ENCODE data around the gene CD320.
"Not testable (repeated sequence)": the region's sequence is repeated elsewhere in the genome, so short reads cannot be mapped to it uniquely, and the experiment has no call there.

The CD320 gene

GRCh38 chr19:8316351-8317125 is 8.4 kb upstream of the CD320 start:
- H3K9me3 ChIP-seq (ENCODE audit: control insufficient read depth, insufficient read depth, low read length), result no peaks in the 10 kb centered on the region
- H3K36me3 ChIP-seq (ENCODE audit: control insufficient read depth, insufficient read depth, low read length), result peaks cover 32% of the 10 kb centered on the region
- no peak overlapping the region for H3K4me3 ChIP-seq (ENCODE audit: low read depth, low read length)
- no peaks in the 10 kb centered on the region for H3K4me1 ChIP-seq (ENCODE audit: control insufficient read depth, insufficient read depth, low read length)
- no peaks in the 10 kb centered on the region for H3K27me3 ChIP-seq (ENCODE audit: control insufficient read depth, insufficient read depth, low read length)
- H3K9ac ChIP-seq (ENCODE audit: low read depth, low read length), result no peak overlapping the region

GRCh38 chr19:8314981-8315640 is 7.0 kb upstream of the CD320 start:
- not testable (repeated sequence) for H3K27me3 ChIP-seq (ENCODE audit: control insufficient read depth, insufficient read depth, low read length); H3K9me3 ChIP-seq (ENCODE audit: control insufficient read depth, insufficient read depth, low read length); H3K4me1 ChIP-seq (ENCODE audit: control insufficient read depth, insufficient read depth, low read length); H3K4me3 ChIP-seq (ENCODE audit: low read depth, low read length); H3K9ac ChIP-seq (ENCODE audit: low read depth, low read length)
- peaks cover 41% of the 10 kb centered on the region for H3K36me3 ChIP-seq (ENCODE audit: control insufficient read depth, insufficient read depth, low read length)

DNA sequence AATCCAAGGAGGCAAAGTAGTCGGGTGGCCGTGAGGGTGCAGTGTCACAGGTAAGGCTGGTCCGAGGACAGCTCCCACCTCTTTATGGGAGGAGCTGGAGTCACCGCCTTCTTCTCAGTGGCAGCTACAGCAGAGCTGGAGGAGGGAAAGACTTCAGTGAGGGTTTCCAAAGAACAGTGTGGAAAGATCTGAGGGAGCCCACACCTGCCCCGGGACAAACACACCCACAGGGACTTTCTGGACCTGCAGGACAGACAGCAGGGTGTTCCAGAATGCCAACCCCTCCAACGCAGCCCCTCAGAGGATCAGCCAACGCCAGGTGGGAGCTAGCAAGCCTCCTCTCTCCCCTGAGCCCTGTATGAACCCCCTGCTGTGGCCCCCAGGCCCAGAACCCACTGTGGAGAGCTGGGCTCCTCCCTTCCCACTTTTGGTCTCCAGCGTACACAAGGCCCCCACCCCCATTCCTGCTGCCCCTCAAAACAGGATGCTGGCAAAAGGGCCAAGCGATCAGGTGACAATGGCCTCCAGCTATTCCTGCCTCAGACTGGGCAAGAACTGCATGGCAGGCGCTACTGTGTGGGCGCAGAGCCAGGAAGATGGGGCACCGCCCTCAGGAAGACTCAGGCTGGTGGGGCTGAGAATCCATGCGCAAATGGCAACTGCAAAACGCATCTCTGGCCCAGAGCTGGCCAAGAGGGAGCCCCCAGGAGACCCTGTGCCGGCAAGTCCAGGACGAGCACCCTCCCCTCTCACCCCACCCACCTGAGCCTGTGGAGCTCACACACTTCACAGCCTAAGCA is 3.5 kb upstream of the CD320 start:
- no peak overlapping the region for H3K4me3 ChIP-seq (ENCODE audit: low read depth, low read length)
- no peaks in the 10 kb centered on the region for H3K27me3 ChIP-seq (ENCODE audit: control insufficient read depth, insufficient read depth, low read length)
- H3K36me3 ChIP-seq (ENCODE audit: control insufficient read depth, insufficient read depth, low read length), result peaks cover 49% of the 10 kb centered on the region
- no peaks in the 10 kb centered on the region for H3K4me1 ChIP-seq (ENCODE audit: control insufficient read depth, insufficient read depth, low read length)
- no peaks in the 10 kb centered on the region for H3K9me3 ChIP-seq (ENCODE audit: control insufficient read depth, insufficient read depth, low read length)
- H3K9ac ChIP-seq (ENCODE audit: low read depth, low read length), result no peak overlapping the region

DNA sequence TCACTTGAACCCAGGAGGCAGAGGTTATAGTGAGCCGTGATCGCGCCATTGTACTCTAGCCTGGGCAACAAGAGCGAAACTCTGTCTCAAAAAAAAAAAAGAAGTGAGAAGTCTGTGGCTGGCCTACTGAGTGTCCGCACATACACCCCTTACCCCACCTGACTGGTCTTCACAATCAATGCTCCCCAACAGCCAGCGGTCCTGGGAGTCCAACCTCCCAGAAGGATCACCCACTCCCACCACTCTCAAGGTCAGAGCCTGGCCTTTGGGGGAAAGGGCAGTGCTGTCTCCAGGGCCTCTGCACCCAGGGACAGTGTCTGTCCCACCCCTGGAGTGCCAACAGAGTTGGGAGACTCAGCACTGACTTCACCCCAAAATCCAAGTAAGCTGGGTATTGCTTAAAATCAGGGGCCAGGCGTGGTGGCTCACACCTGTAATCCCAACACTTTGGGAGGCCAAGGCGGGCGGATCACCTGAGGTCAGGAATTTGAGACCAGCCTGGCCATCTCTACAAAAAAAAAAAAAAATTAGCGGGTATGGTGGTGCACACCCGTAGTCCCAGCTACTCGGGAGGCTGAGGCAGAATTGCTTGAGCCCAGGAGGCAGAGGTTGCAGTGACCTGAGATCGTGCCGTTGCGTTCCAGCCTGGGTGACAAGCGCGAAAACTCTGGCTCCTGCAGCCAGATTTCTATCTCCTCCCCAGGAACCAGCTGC is 2.3 kb upstream of the CD320 start:
- no peak overlapping the region for H3K9ac ChIP-seq (ENCODE audit: low read depth, low read length)

GRCh38 chr19:8308891-8309291 is 733 bp upstream of the CD320 start:
- H3K4me3 ChIP-seq (ENCODE audit: low read depth, low read length), result peak overlapping the region; percentile 97

More for the DNA sequence above, 2.3 kb upstream of the CD320 start:
- peaks cover 43% of the 10 kb centered on the region for H3K36me3 ChIP-seq (ENCODE audit: control insufficient read depth, insufficient read depth, low read length)
- no peaks in the 10 kb centered on the region for H3K9me3 ChIP-seq (ENCODE audit: control insufficient read depth, insufficient read depth, low read length)
- H3K4me3 ChIP-seq (ENCODE audit: low read depth, low read length), result no peak overlapping the region
- no peaks in the 10 kb centered on the region for H3K4me1 ChIP-seq (ENCODE audit: control insufficient read depth, insufficient read depth, low read length)
- no peaks in the 10 kb centered on the region for H3K27me3 ChIP-seq (ENCODE audit: control insufficient read depth, insufficient read depth, low read length)

DNA sequence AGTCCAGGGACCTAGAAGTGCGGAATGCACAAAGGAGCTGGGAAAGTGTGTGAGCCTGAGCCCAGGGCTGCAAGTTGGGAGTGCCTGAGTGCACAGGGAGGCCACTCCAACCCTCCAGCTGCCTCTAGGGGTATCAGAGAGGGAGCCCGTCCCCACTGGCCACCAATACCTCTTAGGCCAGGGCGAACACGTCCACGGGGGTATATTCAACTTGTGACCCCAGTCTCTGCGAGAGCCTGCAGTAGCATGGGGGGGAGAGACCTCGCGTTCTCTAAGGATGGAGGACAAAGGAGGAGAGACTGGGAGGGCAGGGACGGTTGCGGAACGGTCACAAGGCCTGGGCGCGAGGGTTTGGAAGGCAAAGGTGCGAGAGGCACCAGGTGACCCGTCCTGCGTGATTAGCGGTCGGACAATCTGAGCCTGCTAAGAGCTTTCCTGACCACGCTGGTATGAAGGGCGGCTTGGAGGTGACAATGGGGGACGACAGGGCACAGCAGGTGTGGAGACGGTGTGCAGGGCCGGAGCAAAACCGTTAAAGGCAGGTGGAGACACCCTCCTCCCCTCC is 676 bp downstream of the CD320 start:
- Histone ChIP-seq H3K9me3 (ENCODE audit: control insufficient read depth, insufficient read depth, low read length) (no peaks in the 10 kb centered on the region), H3K4me1 (ENCODE audit: control insufficient read depth, insufficient read depth, low read length) (no peaks in the 10 kb centered on the region), H3K36me3 (ENCODE audit: control insufficient read depth, insufficient read depth, low read length) (peaks cover 29% of the 10 kb centered on the region), H3K9ac (ENCODE audit: low read depth, low read length) (peak overlapping the region; percentile 79), H3K4me3 (ENCODE audit: low read depth, low read length) (peak overlapping the region; percentile 97), H3K27me3 (ENCODE audit: control insufficient read depth, insufficient read depth, low read length) (no peaks in the 10 kb centered on the region)

More at GRCh38 chr19:8308891-8309291, 733 bp upstream of the CD320 start:
- H3K9ac ChIP-seq (ENCODE audit: low read depth, low read length), result no peak overlapping the region
- H3K27me3 ChIP-seq (ENCODE audit: control insufficient read depth, insufficient read depth, low read length), result no peaks in the 10 kb centered on the region
- H3K4me1 ChIP-seq (ENCODE audit: control insufficient read depth, insufficient read depth, low read length), result no peaks in the 10 kb centered on the region
- H3K9me3 ChIP-seq (ENCODE audit: control insufficient read depth, insufficient read depth, low read length), result no peaks in the 10 kb centered on the region
- H3K36me3 ChIP-seq (ENCODE audit: control insufficient read depth, insufficient read depth, low read length), result peaks cover 32% of the 10 kb centered on the region

DNA sequence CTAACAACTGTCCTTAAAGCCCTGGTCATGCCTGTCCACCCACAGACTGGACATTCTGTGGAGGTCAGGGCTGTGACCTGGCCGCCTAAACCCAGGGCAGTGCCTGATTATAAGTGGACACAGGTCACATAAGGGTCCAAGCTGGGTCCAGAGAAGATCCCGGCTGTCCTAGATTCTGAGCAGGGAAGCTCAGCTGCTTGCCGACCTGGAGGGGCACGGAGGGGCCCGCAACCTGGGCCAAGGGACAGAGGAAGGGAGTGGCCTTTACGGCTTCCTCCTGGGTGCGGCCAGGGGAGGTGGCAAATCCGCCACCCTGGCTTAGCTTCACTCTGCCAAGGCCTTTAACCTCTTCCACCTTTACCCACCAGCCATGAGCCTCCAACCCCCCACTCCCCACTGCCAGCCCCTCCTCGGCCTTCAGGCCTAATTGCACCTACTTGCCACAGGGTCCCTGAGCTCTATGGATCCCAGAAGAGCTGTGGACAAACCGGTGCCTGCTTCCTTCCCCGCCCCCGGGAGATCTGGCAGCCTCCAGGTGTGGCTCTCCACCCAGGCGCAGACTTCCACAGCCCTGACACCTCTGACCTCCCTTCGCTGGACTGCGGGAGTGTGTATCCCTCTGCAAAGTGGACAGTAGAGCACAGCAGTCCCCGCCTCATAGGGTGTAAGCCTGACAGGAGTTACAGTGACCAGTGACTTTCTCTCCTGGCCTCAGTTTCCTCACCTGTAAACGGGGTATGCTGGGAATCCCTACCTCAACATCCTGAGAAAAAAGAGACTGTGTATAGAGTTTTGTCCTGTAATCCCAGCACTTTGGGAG is 1.7 kb downstream of the CD320 start:
- no peaks in the 10 kb centered on the region for H3K27me3 ChIP-seq (ENCODE audit: control insufficient read depth, insufficient read depth, low read length)
- H3K4me1 ChIP-seq (ENCODE audit: control insufficient read depth, insufficient read depth, low read length), result no peaks in the 10 kb centered on the region
- peaks cover 26% of the 10 kb centered on the region for H3K36me3 ChIP-seq (ENCODE audit: control insufficient read depth, insufficient read depth, low read length)
- no peaks in the 10 kb centered on the region for H3K9me3 ChIP-seq (ENCODE audit: control insufficient read depth, insufficient read depth, low read length)
- no peak overlapping the region for H3K9ac ChIP-seq (ENCODE audit: low read depth, low read length)
- H3K4me3 ChIP-seq (ENCODE audit: low read depth, low read length), result no peak overlapping the region

DNA sequence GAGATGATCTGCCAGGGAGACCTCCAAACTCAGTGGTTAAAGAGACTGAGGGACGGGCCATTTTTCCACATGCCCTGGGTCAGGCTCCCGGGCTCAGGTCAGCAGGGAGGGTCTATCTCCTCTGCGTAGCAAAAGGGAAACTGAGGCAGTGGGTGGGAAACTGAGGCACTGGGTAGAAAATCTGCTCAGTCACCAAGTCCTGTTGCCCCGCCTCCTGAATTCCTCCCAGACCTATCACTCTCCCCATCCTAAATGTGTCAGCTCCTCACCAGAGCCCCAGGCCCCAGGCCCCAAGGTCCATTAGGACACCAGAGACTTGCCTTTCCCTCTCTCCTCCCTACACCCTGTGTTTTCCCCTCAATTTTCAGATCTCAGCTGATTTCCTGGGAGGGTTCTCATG is 2.4 kb downstream of the CD320 start:
- H3K9ac ChIP-seq (ENCODE audit: low read depth, low read length), result no peak overlapping the region

GRCh38 chr19:8304841-8305621 is 3.1 kb downstream of the CD320 start:
- H3K4me1 ChIP-seq (ENCODE audit: control insufficient read depth, insufficient read depth, low read length), result no peaks in the 10 kb centered on the region
- H3K36me3 ChIP-seq (ENCODE audit: control insufficient read depth, insufficient read depth, low read length), result peaks cover 15% of the 10 kb centered on the region
- H3K27me3 ChIP-seq (ENCODE audit: control insufficient read depth, insufficient read depth, low read length), result no peaks in the 10 kb centered on the region
- H3K9me3 ChIP-seq (ENCODE audit: control insufficient read depth, insufficient read depth, low read length), result no peaks in the 10 kb centered on the region
- H3K9ac ChIP-seq (ENCODE audit: low read depth, low read length), result no peak overlapping the region
- no peak overlapping the region for H3K4me3 ChIP-seq (ENCODE audit: low read depth, low read length)

More for the DNA sequence above, 2.4 kb downstream of the CD320 start:
- Histone ChIP-seq H3K27me3 (ENCODE audit: control insufficient read depth, insufficient read depth, low read length) (no peaks in the 10 kb centered on the region), H3K4me3 (ENCODE audit: low read depth, low read length) (no peak overlapping the region), H3K9me3 (ENCODE audit: control insufficient read depth, insufficient read depth, low read length) (no peaks in the 10 kb centered on the region), H3K36me3 (ENCODE audit: control insufficient read depth, insufficient read depth, low read length) (peaks cover 20% of the 10 kb centered on the region), H3K4me1 (ENCODE audit: control insufficient read depth, insufficient read depth, low read length) (no peaks in the 10 kb centered on the region)

- Histone ChIP-seq H3K9me3 (ENCODE audit: control insufficient read depth, insufficient read depth, low read length) (no peaks in the 10 kb centered on the region), H3K4me1 (ENCODE audit: control insufficient read depth, insufficient read depth, low read length) (no peaks in the 10 kb centered on the region), H3K9ac (ENCODE audit: low read depth, low read length) (no peak overlapping the region), H3K4me3 (ENCODE audit: low read depth, low read length) (no peak overlapping the region), H3K36me3 (ENCODE audit: control insufficient read depth, insufficient read depth, low read length) (peaks cover 8% of the 10 kb centered on the region), H3K27me3 (ENCODE audit: control insufficient read depth, insufficient read depth, low read length) (no peaks in the 10 kb centered on the region)
Observed at GRCh38 chr19:8302734-8303133, 5.4 kb downstream of the CD320 start.
